Measurements from ENCODE around the gene MGMT. TPM values are rescaled to one million over a fixed set of nuclear protein-coding genes. Genes with fewer than 3 reads are reported as not detected.

Gene MGMT
- total RNA-seq, 1 experiment from 2014 or later = 9.4 TPM

GRCh38 chr10:129594811-129595210 is 127.8 kb downstream of the MGMT start:
- no peak for DNase-seq (ENCODE audit: low read depth in 1 of 2, low spot score in 2 of 2)
- Histone ChIP-seq H3K36me3 (no peaks in the 10 kb centered on the region), H3K27me3 (replicated peaks) (no peaks in the 10 kb centered on the region), H3K27ac (no peak overlapping the region), H3K9me3 (replicated peaks) (peaks cover 14% of the 10 kb centered on the region), H3K4me3 (no peak overlapping the region), H3K4me1 (replicated peaks) (no peaks in the 10 kb centered on the region)

GRCh38 chr10:129598413-129598812 is 131.4 kb downstream of the MGMT start:
- no peaks in the 10 kb centered on the region for H3K4me1 ChIP-seq (replicated peaks)
- no peak for DNase-seq (ENCODE audit: low read depth in 1 of 2, low spot score in 2 of 2)
- no peaks in the 10 kb centered on the region for H3K36me3 ChIP-seq
- peaks cover 14% of the 10 kb centered on the region; the same call in 1 of the 2 replicates for H3K9me3 ChIP-seq (replicated peaks)
- no peaks in the 10 kb centered on the region for H3K27me3 ChIP-seq (replicated peaks)
- H3K27ac ChIP-seq = no peak overlapping the region
- no peak overlapping the region for H3K4me3 ChIP-seq

GRCh38 chr10:129599160-129599559 is 132.1 kb downstream of the MGMT start:
- H3K27ac ChIP-seq = no peak overlapping the region
- no peak for DNase-seq (ENCODE audit: low read depth in 1 of 2, low spot score in 2 of 2)
- H3K9me3 ChIP-seq (replicated peaks) = peaks cover 11% of the 10 kb centered on the region; the same call in 1 of the 2 replicates
- H3K4me1 ChIP-seq (replicated peaks) = no peaks in the 10 kb centered on the region
- no peak overlapping the region for H3K4me3 ChIP-seq
- H3K36me3 ChIP-seq = no peaks in the 10 kb centered on the region
- no peaks in the 10 kb centered on the region for H3K27me3 ChIP-seq (replicated peaks)

- Histone ChIP-seq H3K27me3 (replicated peaks) (no peaks in the 10 kb centered on the region), H3K9me3 (replicated peaks) (0 out of 2 replicates have a peak, but pooled peaks cover 11% of the 10 kb centered on the region), H3K4me3 (no peak overlapping the region), H3K36me3 (no peaks in the 10 kb centered on the region), H3K27ac (no peak overlapping the region), H3K4me1 (replicated peaks) (no peaks in the 10 kb centered on the region)
- DNase-seq (ENCODE audit: low read depth in 1 of 2, low spot score in 2 of 2) = no peak
Observed at GRCh38 chr10:129601737-129602136, 134.7 kb downstream of the MGMT start.

- Histone ChIP-seq H3K4me3 (no peak overlapping the region), H3K27me3 (replicated peaks) (no peaks in the 10 kb centered on the region), H3K36me3 (no peaks in the 10 kb centered on the region), H3K4me1 (replicated peaks) (no peaks in the 10 kb centered on the region), H3K9me3 (replicated peaks) (0 out of 2 replicates have a peak, but pooled peaks cover 11% of the 10 kb centered on the region), H3K27ac (no peak overlapping the region)
- DNase-seq (ENCODE audit: low read depth in 1 of 2, low spot score in 2 of 2) = no peak
Observed at GRCh38 chr10:129602938-129603535, 136.0 kb downstream of the MGMT start.

GRCh38 chr10:129604333-129605032 is 137.4 kb downstream of the MGMT start:
- H3K4me1 ChIP-seq (replicated peaks) = no peaks in the 10 kb centered on the region
- no peaks in the 10 kb centered on the region for H3K36me3 ChIP-seq
- no peaks in the 10 kb centered on the region for H3K27me3 ChIP-seq (replicated peaks)
- 0 out of 2 replicates have a peak, but pooled peaks cover 7% of the 10 kb centered on the region for H3K9me3 ChIP-seq (replicated peaks)
- H3K27ac ChIP-seq = no peak overlapping the region
- DNase-seq (ENCODE audit: low read depth in 1 of 2, low spot score in 2 of 2) = no peak
- H3K4me3 ChIP-seq = no peak overlapping the region

- Histone ChIP-seq H3K9me3 (replicated peaks) (0 out of 2 replicates have a peak, but pooled peaks cover 4% of the 10 kb centered on the region), H3K4me1 (replicated peaks) (no peaks in the 10 kb centered on the region), H3K4me3 (no peak overlapping the region), H3K27ac (no peak overlapping the region), H3K27me3 (replicated peaks) (no peaks in the 10 kb centered on the region), H3K36me3 (no peaks in the 10 kb centered on the region)
- DNase-seq (ENCODE audit: low read depth in 1 of 2, low spot score in 2 of 2) = no peak
Observed at GRCh38 chr10:129605266-129605985, 138.4 kb downstream of the MGMT start.

- Histone ChIP-seq H3K4me3 (no peak overlapping the region), H3K27me3 (replicated peaks) (no peaks in the 10 kb centered on the region), H3K27ac (no peak overlapping the region), H3K9me3 (replicated peaks) (0 out of 2 replicates have a peak, but pooled peaks cover 4% of the 10 kb centered on the region), H3K4me1 (replicated peaks) (no peaks in the 10 kb centered on the region), H3K36me3 (no peaks in the 10 kb centered on the region)
- DNase-seq (ENCODE audit: low read depth in 1 of 2, low spot score in 2 of 2) = no peak
Observed at GRCh38 chr10:129605986-129606518, 139.0 kb downstream of the MGMT start.

GRCh38 chr10:129607607-129608109 is 140.6 kb downstream of the MGMT start:
- H3K4me1 ChIP-seq (replicated peaks) = no peaks in the 10 kb centered on the region
- no peak for DNase-seq (ENCODE audit: low read depth in 1 of 2, low spot score in 2 of 2)
- no peak overlapping the region for H3K27ac ChIP-seq
- no peaks in the 10 kb centered on the region for H3K9me3 ChIP-seq (replicated peaks)
- no peaks in the 10 kb centered on the region for H3K27me3 ChIP-seq (replicated peaks)
- H3K4me3 ChIP-seq = no peak overlapping the region
- no peaks in the 10 kb centered on the region for H3K36me3 ChIP-seq

GRCh38 chr10:129608653-129609052 is 141.6 kb downstream of the MGMT start:
- H3K27me3 ChIP-seq (replicated peaks) = no peaks in the 10 kb centered on the region
- H3K4me3 ChIP-seq = no peak overlapping the region
- no peaks in the 10 kb centered on the region for H3K36me3 ChIP-seq
- no peaks in the 10 kb centered on the region for H3K4me1 ChIP-seq (replicated peaks)
- H3K27ac ChIP-seq = no peak overlapping the region
- no peak for DNase-seq (ENCODE audit: low read depth in 1 of 2, low spot score in 2 of 2)
- H3K9me3 ChIP-seq (replicated peaks) = no peaks in the 10 kb centered on the region

- Histone ChIP-seq H3K36me3 (no peaks in the 10 kb centered on the region), H3K4me1 (replicated peaks) (no peaks in the 10 kb centered on the region), H3K27me3 (replicated peaks) (no peaks in the 10 kb centered on the region), H3K27ac (no peak overlapping the region), H3K4me3 (no peak overlapping the region), H3K9me3 (replicated peaks) (no peaks in the 10 kb centered on the region)
- no peak for DNase-seq (ENCODE audit: low read depth in 1 of 2, low spot score in 2 of 2)
Observed at GRCh38 chr10:129609551-129609950, 142.5 kb downstream of the MGMT start.

GRCh38 chr10:129612481-129613109 is 145.6 kb downstream of the MGMT start:
- Histone ChIP-seq H3K27me3 (replicated peaks) (no peaks in the 10 kb centered on the region), H3K36me3 (no peaks in the 10 kb centered on the region), H3K4me1 (replicated peaks) (no peaks in the 10 kb centered on the region), H3K9me3 (replicated peaks) (0 out of 2 replicates have a peak, but pooled peaks cover 6% of the 10 kb centered on the region), H3K27ac (no peak overlapping the region), H3K4me3 (no peak overlapping the region)
- no peak for DNase-seq (ENCODE audit: low read depth in 1 of 2, low spot score in 2 of 2)

- H3K4me1 ChIP-seq (replicated peaks) = no peaks in the 10 kb centered on the region
- 0 out of 2 replicates have a peak, but pooled peaks cover 6% of the 10 kb centered on the region for H3K9me3 ChIP-seq (replicated peaks)
- no peaks in the 10 kb centered on the region for H3K36me3 ChIP-seq
- H3K4me3 ChIP-seq = no peak overlapping the region
- H3K27ac ChIP-seq = no peak overlapping the region
- H3K27me3 ChIP-seq (replicated peaks) = no peaks in the 10 kb centered on the region
- no peak for DNase-seq (ENCODE audit: low read depth in 1 of 2, low spot score in 2 of 2)
Observed at GRCh38 chr10:129613377-129613980, 146.4 kb downstream of the MGMT start.

All from SJSA1 (cell line).